HG02642 (cell line): ENCODE results near the gene DNAH17.

Source experiments
- ATAC-seq: cut with Tn5 transposase; IDR thresholded peaks from one replicate; pipeline ENCODE4 v1.9.1; 2021; ENCODE audit warnings: mild to moderate bottlenecking; ENCODE audit not compliant: unreplicated experiment, poor library complexity

The DNAH17 gene

DNA sequence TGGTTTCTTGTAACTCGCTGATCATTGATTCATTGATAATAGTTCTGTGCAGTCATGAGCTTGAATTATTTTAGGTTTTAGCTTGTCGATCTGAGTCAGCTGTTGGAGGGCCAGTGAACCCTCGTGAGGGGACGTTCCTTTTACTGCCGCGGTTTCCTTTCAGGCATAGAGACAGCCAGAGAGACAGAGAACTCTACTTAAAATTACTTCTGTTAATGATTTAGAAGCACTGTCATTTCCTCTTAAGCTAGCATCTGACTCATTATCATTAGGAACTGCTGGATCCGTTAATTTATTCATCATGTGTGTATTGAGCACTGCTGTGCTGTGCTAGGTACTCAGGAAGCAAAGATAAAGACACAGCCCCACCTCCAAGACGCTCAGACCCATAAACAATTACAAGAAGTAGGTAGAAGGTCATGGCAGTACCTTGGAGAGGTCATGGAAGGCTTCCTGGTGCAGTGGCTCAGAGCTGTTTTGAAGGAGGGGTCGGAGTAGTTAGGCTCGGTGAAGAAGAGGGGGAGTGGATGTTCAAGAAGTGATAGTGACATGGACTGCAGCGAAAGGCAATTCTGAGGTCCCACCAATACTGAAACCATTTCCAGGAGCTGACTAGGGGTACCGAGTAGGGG, 195.5 kb downstream of the DNAH17 start:
- no peak for ATAC-seq

DNA sequence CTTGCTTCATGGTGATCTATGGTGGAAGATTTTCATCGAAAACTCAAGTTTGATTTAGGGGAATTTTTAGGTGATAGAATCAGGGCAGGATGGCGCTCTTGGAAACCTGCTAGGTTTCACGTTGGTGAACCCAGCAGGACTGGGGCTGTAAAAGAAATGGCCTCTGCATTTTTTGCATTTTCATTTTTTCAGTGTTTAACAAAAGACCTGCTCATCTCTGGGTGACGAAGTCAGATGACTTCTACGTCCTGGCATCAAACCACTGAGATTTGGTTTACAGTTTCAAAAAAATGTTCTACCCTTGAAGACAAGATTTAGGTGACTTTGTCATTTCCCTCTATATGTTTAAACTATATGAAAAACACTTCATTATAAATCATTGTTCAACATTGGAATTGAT, 196.8 kb downstream of the DNAH17 start:
- ATAC-seq: no peak

DNA sequence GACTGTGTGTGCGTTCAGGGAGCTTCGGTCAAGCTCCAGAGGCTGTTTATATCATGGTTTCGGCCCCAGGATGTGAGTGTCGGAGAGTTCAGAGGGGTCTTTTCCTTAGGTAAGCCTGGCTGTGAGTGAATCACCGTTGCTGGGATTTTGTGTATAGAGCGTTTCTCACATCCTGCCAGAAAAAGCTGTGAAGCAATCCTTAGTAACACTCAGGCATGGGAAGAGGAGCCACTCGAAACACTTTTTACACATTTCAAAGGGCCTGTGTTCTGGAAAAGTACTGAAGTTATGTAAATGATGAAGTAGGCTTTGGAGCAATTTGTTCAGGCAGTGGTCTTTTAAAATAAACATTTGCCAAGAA, 198.1 kb downstream of the DNAH17 start:
- ATAC-seq: no peak

DNA sequence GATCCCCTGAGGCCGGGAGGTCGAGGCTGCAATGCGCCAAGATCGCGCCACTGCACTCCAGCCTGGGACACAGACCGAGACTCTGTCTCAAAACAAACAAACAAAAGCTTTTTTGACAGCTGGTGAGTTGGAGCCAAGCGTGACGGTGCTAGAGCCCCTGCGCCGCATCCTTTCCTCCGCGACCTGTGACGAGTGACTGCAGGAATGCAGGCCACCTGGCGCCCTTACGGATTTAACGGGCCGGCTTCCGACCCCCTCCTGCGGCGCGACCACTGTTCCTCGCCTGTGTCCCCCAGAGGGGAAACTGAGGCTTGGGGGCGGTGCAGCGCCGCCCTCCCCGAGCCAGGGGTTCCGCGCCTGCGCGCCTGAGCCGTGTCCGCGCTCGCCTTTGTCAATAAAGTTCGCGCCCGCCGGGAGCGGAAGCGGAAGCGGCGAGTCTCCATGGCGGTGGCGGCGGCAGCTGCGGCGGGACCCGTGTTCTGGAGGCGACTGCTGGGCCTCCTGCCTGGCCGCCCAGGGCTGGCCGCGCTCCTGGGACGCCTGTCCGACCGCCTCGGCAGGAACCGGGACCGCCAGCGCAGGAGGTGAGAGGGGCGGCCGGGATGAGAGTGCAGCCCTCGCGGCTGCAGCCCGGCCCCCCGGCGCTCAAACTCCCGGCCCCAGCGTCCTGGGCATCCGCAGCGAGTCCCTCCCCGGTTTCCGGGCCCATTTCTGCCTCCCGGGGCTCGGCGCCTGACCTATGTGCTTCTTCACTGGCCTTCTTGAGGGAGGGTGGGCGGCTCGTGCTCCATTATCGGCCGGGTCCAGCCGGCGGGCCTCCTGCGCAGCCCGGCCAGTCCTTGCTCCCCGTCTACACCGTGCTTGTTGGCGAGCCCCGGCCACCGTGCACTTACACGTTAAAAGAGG, 198.7 kb downstream of the DNAH17 start, which contains the start of gene PGS1:
TSS of gene PGS1 (plus strand) at position 425 of the 906 bp plus-strand sequence. CDS start at position 442, 17 bp downstream.
- peak; percentile 69 for ATAC-seq

DNA sequence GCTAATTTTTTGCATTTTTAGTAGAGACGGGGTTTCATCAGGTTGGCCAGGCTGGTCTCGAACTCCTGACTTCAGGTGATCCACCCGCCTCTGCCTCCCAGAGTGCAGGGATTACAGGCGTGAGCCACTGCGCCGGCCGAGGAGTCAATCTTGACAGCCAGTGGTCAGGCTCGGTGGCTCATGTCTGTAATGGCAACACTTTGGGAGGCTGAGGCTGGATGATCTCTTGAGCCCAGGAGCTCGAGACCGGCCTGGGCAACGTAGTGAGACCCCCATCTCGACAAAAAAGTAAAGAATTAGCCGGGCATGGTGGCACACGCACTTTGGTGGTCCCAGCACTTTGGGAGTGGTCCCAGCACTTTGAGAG, 199.4 kb downstream of the DNAH17 start:
- ATAC-seq: no peak

DNA sequence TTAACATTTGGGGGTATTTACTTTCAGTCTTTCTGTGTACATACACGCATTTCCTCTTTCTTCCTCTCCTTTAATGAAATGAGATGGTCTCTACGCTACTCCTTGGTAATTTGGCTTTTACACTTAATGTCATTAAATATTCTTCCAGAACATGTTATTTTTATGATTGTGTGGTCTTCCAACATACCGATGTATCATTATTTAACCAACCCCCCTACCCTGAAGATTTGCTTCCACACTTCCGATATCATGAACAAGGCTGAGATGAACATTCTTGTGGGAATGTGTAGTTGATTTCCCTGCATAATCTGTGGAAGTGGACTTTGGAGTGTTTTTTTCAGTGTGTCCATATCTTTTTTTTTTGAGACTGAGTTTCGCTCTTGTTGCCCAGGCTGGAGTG, 201.0 kb downstream of the DNAH17 start:
- no peak for ATAC-seq

DNA sequence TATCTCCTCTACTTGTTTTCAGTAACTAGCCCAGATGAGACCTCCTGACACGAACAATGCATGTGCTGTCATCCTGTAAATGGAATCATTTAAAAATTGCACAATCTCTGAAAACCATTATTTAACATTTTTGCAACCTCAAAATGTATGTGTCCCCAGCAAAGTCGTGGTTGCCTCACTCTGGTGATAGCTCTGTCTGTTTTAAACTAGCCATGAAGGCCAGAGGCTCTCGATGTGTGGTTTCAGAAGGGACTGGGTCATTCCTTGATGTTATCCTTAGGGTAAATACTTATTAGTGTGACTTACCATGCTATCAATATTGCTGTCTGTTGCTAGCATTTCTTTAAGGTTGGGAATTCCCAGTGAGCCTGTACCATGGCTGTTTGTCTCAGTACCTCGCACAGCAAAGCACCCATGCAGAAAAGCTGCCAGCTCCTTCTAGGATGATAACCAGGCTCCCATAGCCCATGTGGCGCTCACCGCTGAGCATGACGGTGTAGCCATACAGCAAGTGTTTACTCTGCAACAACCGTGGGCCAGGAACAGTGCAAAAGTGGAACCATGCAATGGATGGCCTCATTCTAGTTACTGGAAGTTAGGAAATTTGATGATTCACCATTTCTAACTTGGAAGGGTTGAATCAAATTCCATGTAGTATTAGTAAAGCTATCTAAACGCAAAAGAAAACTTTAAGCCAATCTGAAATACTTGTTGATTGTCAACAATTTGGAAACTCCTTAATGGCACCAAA, 201.6 kb downstream of the DNAH17 start:
- no peak for ATAC-seq

DNA sequence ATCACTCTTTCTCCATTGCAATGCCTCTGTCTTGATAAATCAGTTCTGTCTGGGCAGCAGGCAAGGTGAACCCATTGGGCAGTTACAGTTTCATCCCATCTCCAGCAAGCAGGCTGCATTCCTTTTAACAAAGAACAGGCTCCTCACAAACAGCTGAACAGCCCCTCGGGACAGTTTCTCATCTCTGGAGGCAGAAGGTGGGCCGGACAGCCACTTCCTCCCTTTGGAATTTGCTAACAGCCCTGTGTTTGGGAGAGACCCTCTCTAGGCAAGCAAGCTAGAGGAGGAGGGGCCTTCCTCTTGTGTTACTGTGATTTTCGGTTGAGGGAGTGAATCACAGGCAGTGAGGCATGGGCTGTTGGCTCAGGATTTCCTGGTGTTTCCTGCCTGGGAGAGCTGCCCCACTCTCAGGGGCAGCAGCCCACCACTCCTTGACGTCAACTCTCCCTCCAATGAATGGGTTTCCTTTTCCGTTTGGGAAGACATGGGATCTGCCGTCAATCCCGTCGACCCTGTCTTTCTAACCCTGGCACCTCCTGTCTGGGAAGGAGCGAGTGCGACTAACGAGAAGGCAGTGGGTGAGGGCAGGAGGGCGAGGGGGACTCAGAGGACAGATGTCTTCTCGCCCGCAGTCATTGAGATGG, 202.4 kb downstream of the DNAH17 start:
- ATAC-seq: no peak

DNA sequence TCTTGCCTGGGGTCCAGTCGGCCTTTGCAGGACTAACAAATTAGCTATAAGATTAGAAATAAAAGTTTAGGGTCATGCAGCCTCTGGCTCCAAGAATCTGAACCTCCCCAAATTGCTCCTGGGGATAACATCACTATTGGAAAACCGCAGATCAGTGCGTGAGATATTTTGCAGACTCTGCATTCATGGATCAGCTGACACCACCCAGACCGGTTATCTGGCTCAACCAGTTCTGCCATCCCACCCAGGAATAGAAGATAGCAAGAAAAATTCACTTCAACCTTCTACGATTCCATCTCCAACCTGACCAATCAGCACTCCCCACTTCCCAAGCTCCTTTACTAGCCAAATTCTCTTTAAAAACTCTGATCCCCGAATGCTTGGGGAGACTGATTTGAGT, 203.0 kb downstream of the DNAH17 start:
- ATAC-seq: no peak
